ENCODE results near the gene C8B.

The C8B gene

GRCh38 chr1:56965916-56966697 lies at the start of gene C8B:
Gene C8B, minus strand, starts transcription at chr1:56966015. Its CDS starts 67 bp downstream, at chr1:56965948.
- DNase-seq = no peak

DNA sequence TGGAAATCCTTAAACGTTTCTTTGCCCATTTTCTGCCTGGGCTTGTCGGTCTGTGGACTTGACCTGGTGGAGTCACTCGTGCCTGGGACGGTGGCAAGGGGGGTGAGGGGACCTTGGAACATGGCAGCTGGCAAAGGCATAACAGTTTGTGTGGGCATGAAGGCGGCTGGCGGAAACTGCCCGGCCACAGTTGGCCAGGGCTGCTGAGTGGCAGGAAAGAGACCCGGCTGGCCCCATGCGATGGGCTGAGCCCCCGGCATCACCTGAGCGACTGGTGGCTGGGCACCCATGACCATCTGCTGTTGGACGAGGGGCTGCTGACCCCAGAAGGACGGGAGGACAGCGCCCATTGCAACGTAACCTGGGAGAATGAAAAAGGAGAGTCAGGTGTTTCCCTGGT lies 49.3 kb upstream of the C8B start:
- no peak for DNase-seq

GRCh38 chr1:57013522-57013921 lies 47.7 kb upstream of the C8B start:
- no peak for DNase-seq

- DNase-seq = no peak
Measured at GRCh38 chr1:57012315-57012714, 46.5 kb upstream of the C8B start.

DNA sequence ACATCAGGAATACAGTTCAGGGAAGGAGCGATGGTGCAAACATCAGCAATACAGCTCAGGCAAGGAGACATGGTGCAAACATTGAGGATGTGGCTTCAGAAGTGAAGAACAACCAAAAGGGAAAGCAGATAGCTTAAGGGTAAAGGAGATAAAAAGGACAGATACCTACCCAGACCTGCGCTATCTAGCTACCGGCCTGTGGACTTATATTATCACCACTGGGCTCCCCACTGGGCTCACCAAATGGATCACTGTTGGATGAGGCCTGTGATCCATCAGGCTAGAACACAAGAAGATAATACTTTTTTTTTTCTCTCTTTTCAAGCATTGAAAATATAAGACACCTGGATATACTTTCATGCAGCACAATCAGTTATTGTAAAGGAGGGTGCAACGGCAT lies 44.7 kb upstream of the C8B start:
- no peak for DNase-seq

- peak; percentile 71 for DNase-seq
Measured at GRCh38 chr1:57007948-57008347, 42.1 kb upstream of the C8B start.

GRCh38 chr1:57007472-57007871 lies 41.7 kb upstream of the C8B start:
- DNase-seq = peak; percentile 47

DNA sequence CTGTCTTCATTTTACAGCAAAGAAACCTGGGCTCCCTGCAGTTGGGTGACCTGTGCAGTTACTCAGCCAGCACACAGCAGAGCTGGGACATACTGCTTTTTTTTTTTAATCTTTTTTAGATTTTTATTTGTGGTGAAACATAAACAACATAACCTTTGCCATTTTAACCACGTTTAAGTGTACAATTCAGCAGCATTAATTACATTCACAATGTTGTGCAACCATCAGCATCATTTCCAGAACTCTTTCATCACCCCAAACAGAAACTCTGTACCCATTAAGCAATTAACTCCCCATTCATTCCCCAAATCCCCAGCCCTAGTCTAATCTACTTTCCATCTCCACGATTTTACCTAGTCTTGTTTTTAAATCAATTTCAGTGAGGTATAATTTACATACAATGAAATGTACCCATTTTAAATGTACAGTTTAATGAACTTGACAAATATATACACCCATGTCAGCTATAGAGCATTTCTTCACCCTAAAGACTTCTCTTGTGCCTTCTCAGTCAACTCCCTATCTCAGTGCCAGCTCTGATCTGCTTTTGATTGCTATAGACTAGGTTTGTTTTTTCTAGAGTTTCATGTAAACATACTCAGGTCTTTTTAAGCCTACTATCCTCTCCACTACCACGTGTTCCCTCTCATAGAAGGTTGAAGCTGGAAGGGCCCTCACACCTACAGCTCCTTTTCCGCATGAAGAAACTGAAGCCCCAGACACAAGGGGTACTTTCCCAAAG lies 37.8 kb upstream of the C8B start:
- no peak for DNase-seq

DNA sequence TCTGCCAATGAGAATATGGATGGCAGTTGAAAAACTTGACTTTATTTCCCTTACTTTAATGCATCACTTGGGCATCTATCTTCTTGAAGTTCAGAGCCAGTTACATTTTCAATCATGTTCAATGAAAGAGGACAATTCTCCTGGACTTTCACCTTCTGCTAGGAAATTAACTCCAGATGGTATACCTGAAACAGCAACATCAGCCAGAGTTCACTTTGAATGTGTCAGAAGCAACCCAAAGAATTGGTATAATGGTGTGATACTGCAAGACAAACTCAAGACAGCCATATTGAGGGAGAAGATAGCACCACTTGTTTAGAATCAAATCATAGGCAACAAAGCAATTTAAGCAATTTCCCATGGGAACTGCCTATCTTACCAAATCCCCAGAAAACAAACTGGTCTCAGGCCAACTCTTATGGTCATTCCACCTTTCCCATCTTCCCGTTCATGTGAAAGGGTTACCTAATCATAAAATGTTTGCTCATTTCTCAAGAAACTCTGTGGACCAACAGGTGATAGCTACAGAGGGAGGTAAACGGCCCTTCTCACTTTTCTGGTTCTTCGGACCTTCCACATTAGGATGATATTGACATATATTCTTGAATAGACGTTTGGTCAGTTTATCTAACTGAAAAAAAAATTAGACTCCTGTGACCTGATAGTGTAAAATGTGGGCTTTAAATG lies 29.7 kb upstream of the C8B start:
- no peak for DNase-seq

DNA sequence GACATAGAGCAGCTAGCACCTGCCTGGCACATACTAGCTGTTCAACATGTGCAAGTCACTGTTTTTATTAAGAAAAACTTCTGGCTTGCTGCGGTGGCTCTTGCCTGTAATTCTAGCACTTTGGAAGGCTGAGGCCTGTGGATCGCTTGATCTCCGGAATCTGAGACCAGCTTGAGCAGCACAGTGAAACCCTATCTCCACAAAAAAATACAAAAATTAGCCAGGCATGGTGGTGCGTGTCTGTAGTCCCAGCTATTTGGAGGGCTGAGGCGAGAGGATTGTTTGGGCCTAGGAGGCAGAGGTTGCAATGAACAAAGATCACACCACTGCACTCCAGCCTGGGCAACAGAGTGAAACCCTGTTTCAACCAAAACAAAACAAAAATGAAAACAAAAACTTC lies 27.7 kb upstream of the C8B start:
- no peak for DNase-seq

GRCh38 chr1:56992318-56993125 lies 26.7 kb upstream of the C8B start:
- no peak for DNase-seq

- no peak for DNase-seq
Measured at GRCh38 chr1:56991576-56991975, 25.8 kb upstream of the C8B start.

DNA sequence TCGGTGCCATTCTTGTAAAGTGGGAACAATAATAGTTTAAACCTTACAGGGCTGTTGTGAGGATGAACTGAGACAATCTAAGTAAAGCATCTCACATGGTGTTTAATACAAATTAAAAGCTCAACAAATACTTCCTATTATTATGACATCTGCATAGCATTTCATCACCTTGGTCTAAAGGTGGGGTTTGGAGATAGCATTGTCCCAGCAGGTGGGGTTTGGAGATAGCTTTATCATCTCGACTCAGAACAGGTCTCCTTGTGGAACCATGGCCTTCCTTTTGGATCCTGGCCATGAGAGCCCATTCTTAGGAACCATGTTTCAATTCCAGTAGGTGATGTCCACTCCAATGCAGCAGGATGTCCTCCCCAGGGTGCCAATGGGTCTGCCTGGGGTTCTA lies 20.6 kb upstream of the C8B start:
- DNase-seq = no peak

- no peak for DNase-seq
Measured at GRCh38 chr1:56985857-56986256, 20.0 kb upstream of the C8B start.

- DNase-seq = no peak
Measured at GRCh38 chr1:56983484-56983883, 17.7 kb upstream of the C8B start.

- peak; percentile 88 for DNase-seq
Measured at GRCh38 chr1:56979986-56980755, 14.4 kb upstream of the C8B start.

DNA sequence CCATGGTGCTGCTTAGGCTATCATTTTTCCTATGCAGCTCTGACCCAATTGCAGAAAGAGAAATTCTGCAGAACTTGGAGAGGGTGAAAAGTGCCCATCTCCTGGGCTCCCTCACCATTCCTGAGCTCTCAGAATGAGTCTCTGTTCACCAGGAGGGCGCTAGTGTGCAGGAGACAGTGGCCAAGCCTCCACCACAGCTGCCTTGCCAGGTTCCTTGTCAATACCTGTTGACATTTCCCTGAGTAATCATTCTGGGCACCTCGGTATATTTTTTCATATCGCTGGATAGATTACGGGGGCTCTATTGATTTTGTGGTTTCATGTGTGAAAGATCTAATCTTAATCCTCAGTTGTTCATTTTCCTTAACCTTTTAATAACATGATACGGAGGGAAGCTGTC lies 13.0 kb upstream of the C8B start:
- no peak for DNase-seq

DNA sequence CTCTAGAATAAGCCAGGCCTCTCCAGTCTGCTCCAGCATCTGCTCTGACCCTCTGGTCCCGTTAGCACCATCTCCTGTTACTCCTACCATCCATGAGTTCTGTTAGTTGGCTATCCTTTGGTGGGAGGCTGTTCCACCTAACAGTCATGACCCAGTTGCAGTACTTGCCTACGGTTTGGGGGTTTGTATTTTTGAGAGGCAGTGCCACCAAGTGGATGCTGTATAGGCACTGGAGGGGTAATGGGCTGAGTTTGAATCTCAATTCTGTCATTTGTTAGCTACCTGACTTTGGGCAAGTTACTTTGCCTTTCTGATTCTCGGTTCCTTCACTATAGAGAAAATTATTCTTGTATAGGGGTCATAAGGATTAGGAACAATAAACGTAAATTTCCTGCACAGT lies 12.1 kb upstream of the C8B start:
- DNase-seq = no peak

GRCh38 chr1:56975446-56975845 lies 9.6 kb upstream of the C8B start:
- DNase-seq = no peak

- DNase-seq = no peak
Measured at GRCh38 chr1:56973923-56974742, 8.3 kb upstream of the C8B start.

GRCh38 chr1:56972976-56973375 lies 7.2 kb upstream of the C8B start:
- no peak for DNase-seq
